Fibroblast of lung (primary cell): ENCODE data around the gene CNTNAP1. TPM values are rescaled to one million over a fixed set of nuclear protein-coding genes. Genes with fewer than 3 reads are reported as not detected.

ENCODE experiments used
- DNase-seq, 2 donors: peaks; one replicate each; pipeline versions ENCODE4 v3.0.0 to v3.0.0-alpha.2; 2010; ENCODE audit warnings: low read depth in 2 of 2
- H2AFZ ChIP-seq: 2 replicates; pipeline ENCODE4 v1.5.1; 2012; ENCODE audit warnings: low read length, control low read depth, inconsistent platforms
- H3K27ac ChIP-seq: 2 replicates; pipeline ENCODE4 v1.5.1; 2011; ENCODE audit warnings: low read length, control low read depth; ENCODE audit not compliant: insufficient read depth
- H3K27me3 ChIP-seq: 2 replicates; pipeline ENCODE4 v1.5.1; 2011; ENCODE audit warnings: mild to moderate bottlenecking, low read length; ENCODE audit not compliant: control insufficient read depth, insufficient read depth
- H3K36me3 ChIP-seq: 2 replicates; pipeline ENCODE4 v1.5.1; 2011; ENCODE audit warnings: low read length; ENCODE audit not compliant: control insufficient read depth, insufficient read depth
- H3K4me1 ChIP-seq: 2 replicates; pipeline ENCODE4 v1.5.1; 2011; ENCODE audit warnings: low read length; ENCODE audit not compliant: control insufficient read depth, insufficient read depth; ENCODE audit errors: extremely low read depth
- H3K4me2 ChIP-seq: 2 replicates; pipeline ENCODE4 v1.5.1; 2011; ENCODE audit warnings: low read length, control low read depth; ENCODE audit not compliant: insufficient read depth; ENCODE audit errors: extremely low read depth
- H3K4me3 ChIP-seq, 4 experiments: fragments of 200-600 bp in 1 of 4; sonication (generic) in 1 of 4; replicated peaks in 1 of 4; 2 replicates each; pipeline ENCODE4 v1.5.1; 2011 to 2016; ENCODE audit warnings: low read length in 4 of 4, low read depth in 3 of 4, mild to moderate bottlenecking in 3 of 4, control low read depth in 2 of 4, inconsistent platforms in 1 of 4, mixed read lengths in 1 of 4; ENCODE audit not compliant: insufficient read depth in 1 of 4; ENCODE audit errors: control extremely low read depth in 1 of 4
- H3K79me2 ChIP-seq: 2 replicates; pipeline ENCODE4 v1.5.1; 2012; ENCODE audit warnings: mild to moderate bottlenecking, low read length, inconsistent platforms; ENCODE audit not compliant: control insufficient read depth, insufficient read depth
- H3K9ac ChIP-seq: 2 replicates; pipeline ENCODE4 v1.5.1; 2011; ENCODE audit warnings: mild to moderate bottlenecking, low read length, control low read depth; ENCODE audit not compliant: insufficient read depth
- H3K9me3 ChIP-seq: 2 replicates; pipeline ENCODE4 v1.5.1; 2012; ENCODE audit warnings: low read depth, low read length; ENCODE audit not compliant: control insufficient read depth, insufficient read depth
- H4K20me1 ChIP-seq: 2 replicates; pipeline ENCODE4 v1.5.1; 2011; ENCODE audit warnings: low read length; ENCODE audit not compliant: control insufficient read depth, insufficient read depth; ENCODE audit errors: extremely low read depth
- EZH2 ChIP-seq: IDR thresholded peaks from 2 replicates; pipeline ENCODE4 v1.5.1; 2012; ENCODE audit warnings: low read length, control low read depth, mild to moderate bottlenecking; ENCODE audit errors: missing control alignments
- polyA plus RNA-seq, 2 donors: library from polyadenylated mRNA; depleted of rRNA in 1 of 2; stranded (reverse) in 1 of 2; unstranded in 1 of 2; fragments of >200 nt; gene quantifications; 2 replicates each; pipeline ENCODE4 v1.2.1, GENCODE V29; 2011 to 2012; ENCODE audit warnings: missing spikeins in 1 of 2
- total RNA-seq: library from RNA; depleted of rRNA; stranded (reverse); fragments of >200 nt; gene quantifications from 2 replicates; pipeline ENCODE4 v1.2.1, GENCODE V29; 2014
- TF ChIP-seq, protein P1 (sequence below), 2 donors: IDR thresholded peaks in 1 of 2; conservative IDR thresholded peaks in 1 of 2; 1 replicate in 1 of 2; 2 replicates in 1 of 2; pipeline ENCODE4 v1.5.1; 2011 to 2012; ENCODE audit warnings: low read length in 2 of 2, control low read depth in 1 of 2, inconsistent platforms in 1 of 2, low read depth in 1 of 2, mild to moderate bottlenecking in 1 of 2

CNTNAP1 gene
- total and polyA plus RNA-seq, 2 donors (not counting 1 experiment from before 2014, with no cell fraction given) = 39.4 to 40.1 TPM

DNA sequence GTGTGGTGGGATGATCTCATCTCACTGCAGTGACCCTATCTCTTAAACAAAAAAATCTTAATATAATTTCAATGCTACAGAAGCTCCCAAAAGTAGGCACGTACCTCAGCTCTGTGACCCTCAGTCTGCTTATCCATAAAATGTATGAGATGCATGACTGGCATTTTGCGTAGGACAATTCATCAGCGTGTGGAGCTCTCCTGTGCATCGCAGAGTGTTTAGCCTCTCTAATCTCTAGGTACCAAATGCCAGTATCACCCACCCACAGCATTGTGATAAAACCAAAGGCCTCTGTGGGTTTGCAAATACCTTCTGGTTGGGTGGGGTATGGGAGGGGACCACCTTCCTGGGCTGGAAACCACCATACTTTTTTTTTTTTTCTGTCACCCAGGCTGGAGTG lies 42.2 kb upstream of the CNTNAP1 start:
- H3K27me3 ChIP-seq = peaks cover 5% of the 10 kb centered on the region
- H4K20me1 ChIP-seq = no peaks in the 10 kb centered on the region
- no peak overlapping the region for H3K9ac ChIP-seq
- H2AFZ ChIP-seq = no peak overlapping the region
- no peaks in the 10 kb centered on the region for H3K79me2 ChIP-seq
- no peak overlapping the region for H3K27ac ChIP-seq
- no peak for TF ChIP-seq EZH2
- TF ChIP-seq, protein P1, sequence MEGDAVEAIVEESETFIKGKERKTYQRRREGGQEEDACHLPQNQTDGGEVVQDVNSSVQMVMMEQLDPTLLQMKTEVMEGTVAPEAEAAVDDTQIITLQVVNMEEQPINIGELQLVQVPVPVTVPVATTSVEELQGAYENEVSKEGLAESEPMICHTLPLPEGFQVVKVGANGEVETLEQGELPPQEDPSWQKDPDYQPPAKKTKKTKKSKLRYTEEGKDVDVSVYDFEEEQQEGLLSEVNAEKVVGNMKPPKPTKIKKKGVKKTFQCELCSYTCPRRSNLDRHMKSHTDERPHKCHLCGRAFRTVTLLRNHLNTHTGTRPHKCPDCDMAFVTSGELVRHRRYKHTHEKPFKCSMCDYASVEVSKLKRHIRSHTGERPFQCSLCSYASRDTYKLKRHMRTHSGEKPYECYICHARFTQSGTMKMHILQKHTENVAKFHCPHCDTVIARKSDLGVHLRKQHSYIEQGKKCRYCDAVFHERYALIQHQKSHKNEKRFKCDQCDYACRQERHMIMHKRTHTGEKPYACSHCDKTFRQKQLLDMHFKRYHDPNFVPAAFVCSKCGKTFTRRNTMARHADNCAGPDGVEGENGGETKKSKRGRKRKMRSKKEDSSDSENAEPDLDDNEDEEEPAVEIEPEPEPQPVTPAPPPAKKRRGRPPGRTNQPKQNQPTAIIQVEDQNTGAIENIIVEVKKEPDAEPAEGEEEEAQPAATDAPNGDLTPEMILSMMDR (conservative IDR thresholded peaks at IDR 0.05 in 1 of 2, IDR thresholded peaks at IDR 0.05 in 1 of 2; ENCODE audit: low read depth in 1 of 2, low read length in 2 of 2) = no peak
- DNase-seq = no peak
- H3K4me2 ChIP-seq = no peak overlapping the region
- no peaks in the 10 kb centered on the region for H3K4me1 ChIP-seq
- H3K4me3 ChIP-seq = no peak overlapping the region
- no peaks in the 10 kb centered on the region for H3K36me3 ChIP-seq
- no peaks in the 10 kb centered on the region for H3K9me3 ChIP-seq

- H3K9me3 ChIP-seq = no peaks in the 10 kb centered on the region
- H3K9ac ChIP-seq = no peak overlapping the region
- no peak overlapping the region for H2AFZ ChIP-seq
- H3K27me3 ChIP-seq = peaks cover 10% of the 10 kb centered on the region
- no peaks in the 10 kb centered on the region for H3K4me1 ChIP-seq
- H3K4me2 ChIP-seq = no peak overlapping the region
- no peaks in the 10 kb centered on the region for H4K20me1 ChIP-seq
- H3K36me3 ChIP-seq = no peaks in the 10 kb centered on the region
- no peak overlapping the region for H3K4me3 ChIP-seq
- no peak overlapping the region for H3K27ac ChIP-seq
- no peaks in the 10 kb centered on the region for H3K79me2 ChIP-seq
- no peak for DNase-seq
- no peak for TF ChIP-seq EZH2
- TF ChIP-seq, protein P1 (conservative IDR thresholded peaks at IDR 0.05 in 1 of 2, IDR thresholded peaks at IDR 0.05 in 1 of 2; ENCODE audit: low read depth in 1 of 2, low read length in 2 of 2) = no peak
Measured at GRCh38 chr17:42642336-42642735, 40.0 kb upstream of the CNTNAP1 start.

DNA sequence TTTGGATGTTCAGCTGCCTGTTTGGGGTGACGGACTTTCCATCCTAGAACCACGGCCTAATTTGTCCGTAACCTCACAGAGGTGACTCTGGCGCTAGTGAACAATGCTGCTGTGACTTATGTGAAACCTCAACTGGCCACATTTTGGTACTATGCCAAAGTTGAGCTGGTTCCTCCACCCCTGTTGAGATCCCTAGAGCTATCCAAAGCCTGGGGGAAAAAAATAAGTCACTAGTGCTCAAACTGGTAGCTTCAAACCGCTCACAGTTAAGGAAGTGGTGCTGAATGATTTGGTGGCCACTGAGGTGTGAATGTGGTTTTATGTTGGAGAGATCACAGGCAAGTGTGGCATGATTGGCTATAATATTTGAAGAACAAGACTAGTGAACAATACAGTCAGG lies 34.6 kb upstream of the CNTNAP1 start:
- H3K36me3 ChIP-seq = no peaks in the 10 kb centered on the region
- no peak overlapping the region for H3K27ac ChIP-seq
- no peaks in the 10 kb centered on the region for H4K20me1 ChIP-seq
- TF ChIP-seq, protein P1 (conservative IDR thresholded peaks at IDR 0.05 in 1 of 2, IDR thresholded peaks at IDR 0.05 in 1 of 2; ENCODE audit: low read depth in 1 of 2, low read length in 2 of 2) = no peak
- no peak for TF ChIP-seq EZH2
- no peak overlapping the region for H3K4me2 ChIP-seq
- no peak overlapping the region for H2AFZ ChIP-seq
- H3K4me3 ChIP-seq = no peak overlapping the region
- H3K79me2 ChIP-seq = no peaks in the 10 kb centered on the region
- H3K9ac ChIP-seq = no peak overlapping the region
- no peaks in the 10 kb centered on the region for H3K4me1 ChIP-seq
- no peaks in the 10 kb centered on the region for H3K9me3 ChIP-seq
- H3K27me3 ChIP-seq = peaks cover 4% of the 10 kb centered on the region
- no peak for DNase-seq
